OCI-LY7 (cell line): ENCODE results near the gene IDI2.

Experiments used
- CTCF ChIP-seq: fragments of 200-600 bp; sonication (generic); conservative IDR thresholded peaks from 2 replicates; pipeline ENCODE4 v1.5.1; 2014; ENCODE audit warnings: mild to moderate bottlenecking, antibody characterized with exemption, low read length, moderate library complexity, mixed read lengths
- EZH2phosphoT487 ChIP-seq: fragments of 200-600 bp; sonication (generic); IDR thresholded peaks from 2 replicates; pipeline ENCODE4 v1.6.1; 2018; ENCODE audit warnings: low read depth, borderline replicate concordance, mild to moderate bottlenecking, mixed run types, antibody characterized with exemption, low read length, moderate library complexity, mixed read lengths

- TF ChIP-seq CTCF (no peak), EZH2phosphoT487 (no peak)
Observed at GRCh38 chr10:983971-984655, 41.5 kb downstream of the IDI2 start.
